ENCODE results near the gene INO80B.
"Not testable (repeated sequence)": the region's sequence is repeated elsewhere in the genome, so short reads cannot be mapped to it uniquely, and the experiment has no call there.

The INO80B gene

GRCh38 chr2:74450570-74451190 is 4.2 kb upstream of the INO80B start:
- no peak for DNase-seq (ENCODE audit: low spot score)

- no peak for DNase-seq (ENCODE audit: low spot score)
These were observed 2.3 kb downstream of the INO80B start for GRCh38 chr2:74457129-74457548.

- DNase-seq (ENCODE audit: low spot score) = peak; percentile 55
These were observed 2.8 kb downstream of the INO80B start for GRCh38 chr2:74457549-74458131.

GRCh38 chr2:74458132-74458937 is 3.4 kb downstream of the INO80B start, which contains the start of gene WBP1:
WBP1 (plus strand) TSS chr2:74458438; CDS start chr2:74458603, 165 bp downstream.
- DNase-seq (ENCODE audit: low spot score) = peak; percentile 95

- no peak for DNase-seq (ENCODE audit: low spot score)
These were observed 4.1 kb downstream of the INO80B start for GRCh38 chr2:74458938-74459363.

- DNase-seq (ENCODE audit: low spot score) = not testable (repeated sequence)
These were observed 4.7 kb downstream of the INO80B start for GRCh38 chr2:74459503-74460118.

GRCh38 chr2:74460187-74460586 is 5.3 kb downstream of the INO80B start:
- DNase-seq (ENCODE audit: low spot score) = not testable (repeated sequence)

- DNase-seq (ENCODE audit: low spot score) = no peak
These were observed 6.5 kb downstream of the INO80B start for GRCh38 chr2:74461187-74462053.

GRCh38 chr2:74462054-74462785 is 7.3 kb downstream of the INO80B start:
- DNase-seq (ENCODE audit: low spot score) = no peak

GRCh38 chr2:74462786-74463105 is 7.9 kb downstream of the INO80B start:
- no peak for DNase-seq (ENCODE audit: low spot score)

GRCh38 chr2:74464406-74464805 is 9.5 kb downstream of the INO80B start:
- DNase-seq (ENCODE audit: low spot score) = no peak

GRCh38 chr2:74470742-74471141 is 15.9 kb downstream of the INO80B start:
- not testable (repeated sequence) for DNase-seq (ENCODE audit: low spot score)

GRCh38 chr2:74471332-74472065 is 16.6 kb downstream of the INO80B start:
- DNase-seq (ENCODE audit: low spot score) = no peak

- peak; percentile 59 for DNase-seq (ENCODE audit: low spot score)
These were observed 17.4 kb downstream of the INO80B start, which contains the start of gene MRPL53 for GRCh38 chr2:74472086-74472944. MRPL53 (minus strand) TSS chr2:74472680; CDS start chr2:74472660, 20 bp downstream.

- DNase-seq (ENCODE audit: low spot score) = no peak
These were observed 18.0 kb downstream of the INO80B start for GRCh38 chr2:74472945-74473258.

- no peak for DNase-seq (ENCODE audit: low spot score)
These were observed 19.6 kb downstream of the INO80B start for GRCh38 chr2:74474481-74474880.

- DNase-seq (ENCODE audit: low spot score) = no peak
These were observed 20.0 kb downstream of the INO80B start for GRCh38 chr2:74474899-74475298.

GRCh38 chr2:74481431-74481830 is 26.5 kb downstream of the INO80B start:
- no peak for DNase-seq (ENCODE audit: low spot score)
